Esophagus squamous epithelium (tissue), 4 donors: Measurements from ENCODE around the gene ATP10B.

ENCODE experiments used
- POLR2A ChIP-seq, 4 donors: fragments of 450-650 bp; IDR thresholded peaks; one replicate each; pipeline ENCODE4 v1.6.1; 2017; ENCODE audit warnings: antibody characterized with exemption in 4 of 4, mild to moderate bottlenecking in 4 of 4, moderate library complexity in 3 of 4
- TF ChIP-seq, protein P1 (sequence below), 6 experiments: fragments of 450-650 bp in 4 of 6; fragments of 200-600 bp in 2 of 6; sonication (generic) in 2 of 6; IDR thresholded peaks; one replicate each; pipeline ENCODE4 v1.5.1; 2016 to 2019; ENCODE audit warnings: antibody characterized with exemption in 6 of 6, mild to moderate bottlenecking in 4 of 6, moderate library complexity in 4 of 6

DNA sequence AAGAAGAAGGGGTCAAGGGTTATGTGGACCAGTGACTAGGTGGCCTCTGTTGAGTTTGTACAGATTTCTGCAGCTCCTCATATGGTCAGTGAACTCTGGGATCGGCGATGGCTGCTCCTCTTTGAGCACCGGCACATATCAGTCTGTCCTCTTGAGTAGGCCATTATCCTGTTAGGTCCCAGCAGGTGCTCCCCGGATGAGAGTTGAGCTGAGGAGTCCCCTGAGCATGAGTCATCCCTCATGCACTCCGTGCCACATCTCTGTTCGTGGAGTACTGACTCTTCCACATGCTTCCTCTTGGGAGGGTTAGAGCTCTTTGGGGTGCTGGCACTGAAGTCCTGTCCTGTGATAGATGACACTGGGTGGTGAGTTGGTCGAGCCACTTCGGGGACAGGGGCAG lies 286.6 kb downstream of the ATP10B start:
- TF ChIP-seq, protein P1, sequence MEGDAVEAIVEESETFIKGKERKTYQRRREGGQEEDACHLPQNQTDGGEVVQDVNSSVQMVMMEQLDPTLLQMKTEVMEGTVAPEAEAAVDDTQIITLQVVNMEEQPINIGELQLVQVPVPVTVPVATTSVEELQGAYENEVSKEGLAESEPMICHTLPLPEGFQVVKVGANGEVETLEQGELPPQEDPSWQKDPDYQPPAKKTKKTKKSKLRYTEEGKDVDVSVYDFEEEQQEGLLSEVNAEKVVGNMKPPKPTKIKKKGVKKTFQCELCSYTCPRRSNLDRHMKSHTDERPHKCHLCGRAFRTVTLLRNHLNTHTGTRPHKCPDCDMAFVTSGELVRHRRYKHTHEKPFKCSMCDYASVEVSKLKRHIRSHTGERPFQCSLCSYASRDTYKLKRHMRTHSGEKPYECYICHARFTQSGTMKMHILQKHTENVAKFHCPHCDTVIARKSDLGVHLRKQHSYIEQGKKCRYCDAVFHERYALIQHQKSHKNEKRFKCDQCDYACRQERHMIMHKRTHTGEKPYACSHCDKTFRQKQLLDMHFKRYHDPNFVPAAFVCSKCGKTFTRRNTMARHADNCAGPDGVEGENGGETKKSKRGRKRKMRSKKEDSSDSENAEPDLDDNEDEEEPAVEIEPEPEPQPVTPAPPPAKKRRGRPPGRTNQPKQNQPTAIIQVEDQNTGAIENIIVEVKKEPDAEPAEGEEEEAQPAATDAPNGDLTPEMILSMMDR (IDR thresholded peaks at IDR 0.05), result no peak
- TF ChIP-seq POLR2A (IDR thresholded peaks at IDR 0.05), result no peak
